Panc1 (cell line): Measurements from ENCODE around the gene IGF1.

Experiments used
- CTCF ChIP-seq: fragments of 450-650 bp; IDR thresholded peaks from 2 replicates; pipeline ENCODE4 v1.5.1; 2017; ENCODE audit warnings: mild to moderate bottlenecking
- SIN3A ChIP-seq: IDR thresholded peaks from 2 replicates; pipeline ENCODE4 v1.6.1; 2012; ENCODE audit warnings: low read depth, mild to moderate bottlenecking, low read length, moderate library complexity, borderline replicate concordance; ENCODE audit not compliant: insufficient read depth

GRCh38 chr12:102356690-102357089 is 123.7 kb downstream of the IGF1 start:
- TF ChIP-seq SIN3A (no peak), CTCF (no peak)
